Activated naive CD8-positive, alpha-beta T cell treated with anti-CD3 and anti-CD28 coated beads, Interleukin-2, amount 50 U/mL, for 24 hours (primary cell): ENCODE data around the gene HGS.
A peak's percentile ranks its signal among the peaks of the same experiment; 100 is the strongest.
"Not testable (repeated sequence)": the region's sequence is repeated elsewhere in the genome, so short reads cannot be mapped to it uniquely, and the experiment has no call there.

Experiments
- ATAC-seq: fragments of 150-1000 bp; cut with Tn5 transposase; one replicate; pipeline ENCODE4 v1.10.0; 2021
- DNase-seq: peaks from one replicate; pipeline ENCODE4 v3.0.0; 2021
- H3K27ac Mint-ChIP-seq: one replicate; pipeline ENCODE4 v1.8.0; 2021; ENCODE audit warnings: mild to moderate bottlenecking, mixed read lengths
- H3K27me3 Mint-ChIP-seq: one replicate; pipeline ENCODE4 v1.8.0; 2021; ENCODE audit warnings: mixed read lengths
- H3K36me3 Mint-ChIP-seq: one replicate; pipeline ENCODE4 v1.8.0; 2021; ENCODE audit warnings: low read depth, mixed read lengths
- H3K4me1 Mint-ChIP-seq: one replicate; pipeline ENCODE4 v1.8.0; 2021; ENCODE audit warnings: mixed read lengths
- H3K4me3 Mint-ChIP-seq: one replicate; pipeline ENCODE4 v1.8.0; 2021; ENCODE audit warnings: mild to moderate bottlenecking, moderate library complexity, mixed read lengths
- H3K9me3 Mint-ChIP-seq: one replicate; pipeline ENCODE4 v1.8.0; 2021; ENCODE audit warnings: mixed read lengths

HGS gene

DNA sequence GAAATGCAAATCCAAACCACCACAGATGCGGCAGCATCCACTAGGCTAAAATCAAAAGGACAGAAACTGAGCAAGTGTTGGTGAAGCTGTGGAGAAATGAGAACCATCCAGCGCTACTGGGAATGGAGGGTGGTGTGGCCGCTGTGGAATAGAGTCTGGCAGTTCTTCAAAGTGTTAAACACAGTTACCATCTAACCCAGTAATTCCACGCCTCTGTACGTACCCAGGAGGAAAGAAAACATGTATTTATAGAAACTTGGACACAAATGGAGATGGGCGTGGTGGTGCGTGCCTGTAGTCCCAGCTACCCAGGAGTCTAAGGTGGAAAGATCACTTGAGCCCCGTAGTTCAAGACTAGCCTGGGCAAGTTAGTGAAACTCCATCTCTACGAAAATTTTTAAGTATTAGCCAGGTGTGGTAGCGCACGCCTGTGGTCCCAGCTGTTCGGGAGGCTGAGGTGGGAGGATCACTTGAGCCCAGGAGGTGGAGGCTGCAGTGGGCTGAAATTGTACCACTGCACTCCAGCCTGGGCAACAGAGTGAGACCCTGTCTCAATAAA is 39.9 kb downstream of the HGS start:
- Mint-ChIP-seq H3K4me1 (no peaks in the 10 kb centered on the region), H3K36me3 (no peaks in the 10 kb centered on the region), H3K4me3 (no peak overlapping the region), H3K27ac (no peak overlapping the region), H3K27me3 (peaks cover 15% of the 10 kb centered on the region), H3K9me3 (no peaks in the 10 kb centered on the region)
- ATAC-seq (no peak), DNase-seq (no peak)

DNA sequence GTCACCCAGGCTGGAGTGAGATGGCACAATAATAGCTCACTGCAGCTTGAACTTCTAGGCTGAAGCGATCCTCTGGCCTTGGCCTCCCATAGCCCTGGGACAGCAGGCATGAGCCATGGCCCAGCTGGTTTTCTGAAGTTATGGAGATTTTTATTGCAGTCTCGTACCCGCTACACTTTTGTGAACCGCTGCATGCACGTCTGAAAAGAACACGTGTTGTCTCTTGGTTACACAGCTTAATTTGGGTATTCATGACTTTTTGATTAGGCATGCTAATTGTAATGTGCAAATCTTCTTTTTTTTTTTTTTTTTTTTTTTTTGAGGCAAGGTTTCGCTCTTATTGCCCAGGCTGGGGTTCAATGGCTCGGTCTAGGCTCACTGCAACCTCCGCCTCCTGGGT is 41.6 kb downstream of the HGS start:
- no peak for DNase-seq
- H3K9me3 Mint-ChIP-seq, result no peaks in the 10 kb centered on the region
- no peak for ATAC-seq
- peaks cover 18% of the 10 kb centered on the region for H3K27me3 Mint-ChIP-seq
- H3K4me1 Mint-ChIP-seq, result no peaks in the 10 kb centered on the region
- H3K4me3 Mint-ChIP-seq, result no peak overlapping the region
- H3K36me3 Mint-ChIP-seq, result no peaks in the 10 kb centered on the region
- H3K27ac Mint-ChIP-seq, result no peak overlapping the region

- ATAC-seq (no peak), DNase-seq (no peak)
- H3K27ac Mint-ChIP-seq, result no peak overlapping the region
- H3K9me3 Mint-ChIP-seq, result no peaks in the 10 kb centered on the region
- no peaks in the 10 kb centered on the region for H3K4me1 Mint-ChIP-seq
- no peak overlapping the region for H3K4me3 Mint-ChIP-seq
- no peaks in the 10 kb centered on the region for H3K36me3 Mint-ChIP-seq
- peaks cover 20% of the 10 kb centered on the region for H3K27me3 Mint-ChIP-seq
These were observed 42.2 kb downstream of the HGS start for GRCh38 chr17:81726004-81726403.

- no peaks in the 10 kb centered on the region for H3K4me1 Mint-ChIP-seq
- H3K9me3 Mint-ChIP-seq, result no peaks in the 10 kb centered on the region
- ATAC-seq (no peak), DNase-seq (no peak)
- no peak overlapping the region for H3K27ac Mint-ChIP-seq
- H3K36me3 Mint-ChIP-seq, result no peaks in the 10 kb centered on the region
- H3K4me3 Mint-ChIP-seq, result no peak overlapping the region
- H3K27me3 Mint-ChIP-seq, result peaks cover 25% of the 10 kb centered on the region
These were observed 43.7 kb downstream of the HGS start for GRCh38 chr17:81727324-81728031.

DNA sequence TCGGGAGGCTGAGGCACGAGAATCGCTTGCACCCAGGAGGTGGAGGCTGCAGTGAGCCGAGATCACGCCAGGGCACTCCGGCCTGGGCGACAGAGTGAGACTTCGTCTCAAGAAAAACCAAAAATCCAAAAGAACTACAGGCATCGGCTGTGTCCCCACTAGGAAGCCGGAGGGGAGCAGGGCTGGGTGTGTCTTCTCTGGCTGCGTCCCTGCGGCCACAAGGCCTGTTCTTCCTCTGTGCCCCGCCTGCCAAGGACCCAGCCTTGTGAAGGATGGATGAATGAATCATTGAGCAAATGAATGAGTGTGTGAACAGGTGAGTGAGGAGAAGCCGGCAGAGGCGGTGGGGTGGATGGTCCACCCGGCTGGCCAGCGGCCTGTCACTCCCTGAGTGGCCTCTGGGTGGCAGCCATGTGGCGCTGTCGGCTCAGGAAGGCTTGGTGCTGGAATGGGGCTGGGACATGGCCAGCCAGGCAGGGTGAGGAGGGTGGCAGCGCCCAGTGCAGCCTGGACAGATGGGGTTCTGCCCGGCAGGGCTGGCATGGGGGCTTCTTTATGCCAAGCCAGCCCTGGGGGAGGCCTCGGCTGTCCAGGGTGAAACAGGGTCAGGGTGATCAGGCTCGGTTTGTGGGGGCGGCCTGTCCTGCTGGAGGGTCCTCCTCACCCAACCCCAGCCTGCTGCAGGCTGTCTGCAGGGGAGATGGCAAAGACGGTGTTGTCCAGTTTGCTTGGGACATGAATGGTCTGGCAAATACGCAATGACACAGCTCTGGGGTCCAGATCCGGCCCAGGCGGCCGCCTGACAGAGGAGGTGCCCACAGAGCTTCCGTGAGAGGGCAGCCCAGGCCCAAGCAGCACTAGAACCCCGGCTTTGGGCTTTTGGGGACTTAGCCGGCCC is 49.9 kb downstream of the HGS start:
- DNase-seq (peak; percentile 79), ATAC-seq (peak; percentile 86)
- Mint-ChIP-seq H3K27ac (no peak overlapping the region), H3K4me1 (peaks cover 5% of the 10 kb centered on the region), H3K27me3 (peaks cover 25% of the 10 kb centered on the region), H3K36me3 (no peaks in the 10 kb centered on the region), H3K4me3 (no peak overlapping the region), H3K9me3 (no peaks in the 10 kb centered on the region)

- Mint-ChIP-seq H3K27me3 (peaks cover 25% of the 10 kb centered on the region), H3K36me3 (no peaks in the 10 kb centered on the region), H3K9me3 (no peaks in the 10 kb centered on the region), H3K27ac (no peak overlapping the region), H3K4me1 (peaks cover 5% of the 10 kb centered on the region), H3K4me3 (no peak overlapping the region)
- ATAC-seq (no peak), DNase-seq (no peak)
These were observed 50.8 kb downstream of the HGS start for GRCh38 chr17:81734405-81735263.

DNA sequence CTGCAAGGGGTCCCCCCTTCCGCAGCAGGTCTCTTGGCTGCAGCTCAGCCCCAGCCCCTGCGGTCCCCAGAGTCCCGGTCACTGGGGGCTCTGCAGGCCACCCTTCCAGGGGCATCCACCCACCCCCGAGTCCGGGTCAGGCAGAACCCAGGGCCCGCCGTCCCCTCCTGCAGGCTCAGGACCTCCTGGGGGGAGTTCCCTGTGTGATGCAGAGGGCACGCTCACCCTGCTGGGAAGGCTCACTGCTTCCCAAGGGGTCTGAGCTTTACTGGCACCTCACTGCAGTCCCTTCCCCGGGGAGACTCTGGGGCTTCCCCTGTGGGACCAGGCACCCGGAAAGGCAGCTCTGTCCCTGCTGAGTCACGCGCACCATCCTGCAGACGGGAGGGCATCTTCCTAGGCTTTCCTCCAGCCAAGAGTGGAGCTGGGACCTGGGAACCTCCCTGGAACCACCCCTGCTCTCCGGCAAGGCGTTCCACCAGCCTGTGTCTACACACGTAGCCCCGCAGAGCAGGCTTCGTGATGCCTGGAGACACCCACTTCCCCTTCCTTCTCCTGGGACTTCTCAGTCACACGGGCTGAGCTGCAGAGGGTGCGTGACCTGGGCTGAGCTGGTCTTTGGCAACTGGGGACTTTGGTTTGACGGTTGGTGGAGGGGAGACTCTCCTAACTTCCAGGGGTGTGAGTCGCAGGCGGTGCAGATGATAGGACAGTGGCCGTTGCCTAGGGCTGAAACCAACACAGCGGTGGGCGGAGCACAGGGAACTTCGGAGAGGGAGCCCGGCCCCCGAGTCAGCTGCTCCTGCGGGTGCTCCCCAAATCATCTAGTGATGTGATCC is 51.7 kb downstream of the HGS start:
- Mint-ChIP-seq H3K27me3 (peaks cover 23% of the 10 kb centered on the region), H3K4me1 (peaks cover 5% of the 10 kb centered on the region), H3K4me3 (peak overlapping the region; percentile 49), H3K9me3 (no peaks in the 10 kb centered on the region), H3K27ac (no peak overlapping the region), H3K36me3 (no peaks in the 10 kb centered on the region)
- DNase-seq, result no peak
- ATAC-seq, result peak; percentile 33

DNA sequence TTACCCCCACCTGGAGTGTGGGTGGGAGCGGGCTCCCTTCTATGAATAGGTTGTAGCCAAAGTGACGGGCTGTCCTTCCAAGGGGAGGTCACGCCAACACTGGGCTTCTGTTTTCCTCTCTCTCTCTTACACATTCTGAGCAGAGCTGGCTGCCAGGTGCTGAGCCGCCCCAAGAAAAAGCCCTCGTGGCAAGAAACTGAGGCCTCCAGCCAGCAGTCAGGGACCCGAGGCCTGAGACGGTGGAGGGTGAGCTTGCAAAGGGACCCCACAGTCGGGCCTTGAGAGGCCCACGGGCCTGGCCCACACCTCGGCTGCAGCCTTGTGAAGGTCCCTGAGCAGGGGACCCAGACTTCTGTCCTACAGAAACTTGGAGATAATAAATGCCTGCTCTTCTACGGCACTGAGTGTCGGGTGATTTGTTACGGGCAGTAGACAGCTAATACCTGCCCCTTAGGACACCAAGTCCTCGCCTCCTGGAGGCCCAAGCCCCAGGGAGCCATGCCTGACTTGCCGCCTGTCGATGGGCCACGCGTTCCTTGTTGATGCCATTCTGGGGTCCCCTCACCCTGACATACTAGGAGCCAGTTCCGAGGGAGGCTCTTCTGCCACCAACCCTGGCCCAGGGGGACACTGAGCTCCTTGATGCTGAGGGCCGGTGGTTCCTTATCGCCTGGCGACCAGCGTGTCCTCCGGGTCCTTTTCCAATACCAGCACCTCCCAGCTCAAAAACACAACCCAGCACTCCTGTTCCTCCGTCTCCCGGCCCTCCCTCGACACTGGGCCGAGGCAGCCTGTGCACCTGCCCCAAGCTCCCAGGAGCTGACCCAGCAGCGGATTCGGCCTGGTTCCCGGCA is 54.4 kb downstream of the HGS start:
- no peak overlapping the region for H3K4me3 Mint-ChIP-seq
- ATAC-seq, result no peak
- no peak for DNase-seq
- no peaks in the 10 kb centered on the region for H3K9me3 Mint-ChIP-seq
- H3K36me3 Mint-ChIP-seq, result no peaks in the 10 kb centered on the region
- peaks cover 5% of the 10 kb centered on the region for H3K4me1 Mint-ChIP-seq
- peaks cover 15% of the 10 kb centered on the region for H3K27me3 Mint-ChIP-seq
- H3K27ac Mint-ChIP-seq, result no peak overlapping the region

GRCh38 chr17:81738801-81739393 is 55.1 kb downstream of the HGS start:
- Mint-ChIP-seq H3K36me3 (no peaks in the 10 kb centered on the region), H3K4me1 (peaks cover 5% of the 10 kb centered on the region), H3K27ac (no peak overlapping the region), H3K27me3 (peaks cover 11% of the 10 kb centered on the region), H3K9me3 (no peaks in the 10 kb centered on the region), H3K4me3 (no peak overlapping the region)
- DNase-seq, result no peak
- no peak for ATAC-seq

DNA sequence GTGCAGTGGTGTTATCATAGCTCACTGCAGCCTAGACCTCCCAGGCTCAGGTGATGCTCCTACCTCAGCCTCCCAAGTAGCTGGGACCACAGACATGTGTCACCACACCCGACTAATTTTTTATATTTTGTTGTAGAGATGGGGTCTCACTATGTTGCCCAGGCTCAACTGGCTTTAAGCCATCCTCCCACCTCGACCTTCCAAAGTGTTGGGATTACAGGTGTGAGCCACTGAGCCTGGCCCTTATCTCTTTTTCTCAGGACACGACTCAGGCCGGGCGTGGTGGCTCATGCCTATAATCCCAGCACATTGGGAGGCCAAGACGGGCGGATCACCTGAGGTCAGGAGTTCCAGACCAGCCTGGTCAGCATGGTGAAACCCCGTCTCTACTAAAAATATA is 55.8 kb downstream of the HGS start:
- not testable (repeated sequence) for H3K27ac Mint-ChIP-seq, H3K4me3 Mint-ChIP-seq, H3K4me1 Mint-ChIP-seq, H3K9me3 Mint-ChIP-seq, H3K36me3 Mint-ChIP-seq, DNase-seq, ATAC-seq
- peaks cover 11% of the 10 kb centered on the region for H3K27me3 Mint-ChIP-seq

GRCh38 chr17:81740395-81740961 is 56.7 kb downstream of the HGS start:
- no peak for ATAC-seq
- no peaks in the 10 kb centered on the region for H3K9me3 Mint-ChIP-seq

DNA sequence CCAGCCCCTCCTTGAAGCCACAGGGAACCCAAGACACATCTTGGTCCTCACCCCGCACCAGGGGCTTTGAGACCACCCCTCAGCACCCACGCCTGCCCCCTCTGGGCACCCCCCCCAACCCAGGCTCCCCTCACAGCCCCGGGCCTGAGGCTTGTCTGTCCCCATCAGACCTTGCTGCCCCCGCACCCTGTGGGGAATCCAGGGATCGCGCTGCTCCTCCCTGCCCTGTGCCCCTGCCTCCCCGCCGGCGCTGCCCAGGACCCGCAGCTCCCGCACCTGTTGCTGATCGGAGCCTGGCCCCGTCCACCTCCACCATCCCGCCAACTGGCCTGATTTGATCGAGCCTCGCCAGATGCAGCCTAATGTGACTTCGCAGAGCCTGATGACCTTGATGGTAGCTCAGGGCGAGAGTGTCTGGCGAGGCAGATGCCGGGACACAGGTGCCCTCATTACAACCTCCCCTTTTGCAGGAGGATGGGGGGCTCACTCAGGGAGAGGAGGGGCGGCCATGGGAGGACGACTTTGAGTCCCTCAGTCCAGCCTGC is 57.3 kb downstream of the HGS start:
- ATAC-seq, result no peak
- no peak overlapping the region for H3K4me3 Mint-ChIP-seq
- no peaks in the 10 kb centered on the region for H3K9me3 Mint-ChIP-seq
- DNase-seq, result no peak
- no peaks in the 10 kb centered on the region for H3K36me3 Mint-ChIP-seq
- H3K27ac Mint-ChIP-seq, result no peak overlapping the region
- no peaks in the 10 kb centered on the region for H3K4me1 Mint-ChIP-seq
- H3K27me3 Mint-ChIP-seq, result peaks cover 5% of the 10 kb centered on the region

More at GRCh38 chr17:81740395-81740961, 56.7 kb downstream of the HGS start:
- peaks cover 5% of the 10 kb centered on the region for H3K4me1 Mint-ChIP-seq
- DNase-seq, result no peak
- peaks cover 9% of the 10 kb centered on the region for H3K27me3 Mint-ChIP-seq
- H3K4me3 Mint-ChIP-seq, result no peak overlapping the region
- no peak overlapping the region for H3K27ac Mint-ChIP-seq
- no peaks in the 10 kb centered on the region for H3K36me3 Mint-ChIP-seq
